A673 (cell line): ENCODE results near the gene NEDD9.

Source experiments
- EZH2 ChIP-seq: fragments of 200-600 bp; sonication (generic); IDR thresholded peaks from 2 replicates; pipeline ENCODE4 v1.6.1; 2017; ENCODE audit warnings: borderline replicate concordance, low read depth, mild to moderate bottlenecking, mixed read lengths, antibody characterized with exemption, low read length; ENCODE audit not compliant: poor library complexity, severe bottlenecking
- TF ChIP-seq, protein P1 (sequence below): fragments of 300-800, 200-600 bp; sonication (generic); conservative IDR thresholded peaks from 2 replicates; pipeline ENCODE4 v1.5.1; 2017; ENCODE audit warnings: low read depth, mild to moderate bottlenecking, antibody characterized with exemption, low read length, moderate library complexity, mixed read lengths

- TF ChIP-seq, protein P1, sequence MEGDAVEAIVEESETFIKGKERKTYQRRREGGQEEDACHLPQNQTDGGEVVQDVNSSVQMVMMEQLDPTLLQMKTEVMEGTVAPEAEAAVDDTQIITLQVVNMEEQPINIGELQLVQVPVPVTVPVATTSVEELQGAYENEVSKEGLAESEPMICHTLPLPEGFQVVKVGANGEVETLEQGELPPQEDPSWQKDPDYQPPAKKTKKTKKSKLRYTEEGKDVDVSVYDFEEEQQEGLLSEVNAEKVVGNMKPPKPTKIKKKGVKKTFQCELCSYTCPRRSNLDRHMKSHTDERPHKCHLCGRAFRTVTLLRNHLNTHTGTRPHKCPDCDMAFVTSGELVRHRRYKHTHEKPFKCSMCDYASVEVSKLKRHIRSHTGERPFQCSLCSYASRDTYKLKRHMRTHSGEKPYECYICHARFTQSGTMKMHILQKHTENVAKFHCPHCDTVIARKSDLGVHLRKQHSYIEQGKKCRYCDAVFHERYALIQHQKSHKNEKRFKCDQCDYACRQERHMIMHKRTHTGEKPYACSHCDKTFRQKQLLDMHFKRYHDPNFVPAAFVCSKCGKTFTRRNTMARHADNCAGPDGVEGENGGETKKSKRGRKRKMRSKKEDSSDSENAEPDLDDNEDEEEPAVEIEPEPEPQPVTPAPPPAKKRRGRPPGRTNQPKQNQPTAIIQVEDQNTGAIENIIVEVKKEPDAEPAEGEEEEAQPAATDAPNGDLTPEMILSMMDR: no peak
- no peak for TF ChIP-seq EZH2
These were observed 31.5 kb downstream of the NEDD9 start for GRCh38 chr6:11201015-11201414.
